Esophagus squamous epithelium (tissue), 4 donors: Measurements from ENCODE around the gene ZNF410.

Experiments
- CTCF ChIP-seq, 6 experiments: fragments of 450-650 bp in 4 of 6; fragments of 200-600 bp in 2 of 6; sonication (generic) in 2 of 6; IDR thresholded peaks; one replicate each; pipeline ENCODE4 v1.5.1; 2016 to 2019; ENCODE audit warnings: antibody characterized with exemption in 6 of 6, mild to moderate bottlenecking in 4 of 6, moderate library complexity in 4 of 6
- POLR2A ChIP-seq, 4 donors: fragments of 450-650 bp; IDR thresholded peaks; one replicate each; pipeline ENCODE4 v1.6.1; 2017; ENCODE audit warnings: antibody characterized with exemption in 4 of 4, mild to moderate bottlenecking in 4 of 4, moderate library complexity in 3 of 4

GRCh38 chr14:73955674-73956073 is 69.0 kb downstream of the ZNF410 start:
- TF ChIP-seq CTCF (IDR thresholded peaks at IDR 0.05) (no peak), POLR2A (IDR thresholded peaks at IDR 0.05) (no peak)
